GM19238 (cell line): ENCODE results near the gene NDUFB8.
A peak's percentile ranks its signal among the peaks of the same experiment; 100 is the strongest.

ENCODE experiments used
- DNase-seq: peaks from one replicate; pipeline ENCODE4 v3.0.0; 2011; ENCODE audit warnings: low spot score; ENCODE audit not compliant: insufficient read length

NDUFB8 gene

DNA sequence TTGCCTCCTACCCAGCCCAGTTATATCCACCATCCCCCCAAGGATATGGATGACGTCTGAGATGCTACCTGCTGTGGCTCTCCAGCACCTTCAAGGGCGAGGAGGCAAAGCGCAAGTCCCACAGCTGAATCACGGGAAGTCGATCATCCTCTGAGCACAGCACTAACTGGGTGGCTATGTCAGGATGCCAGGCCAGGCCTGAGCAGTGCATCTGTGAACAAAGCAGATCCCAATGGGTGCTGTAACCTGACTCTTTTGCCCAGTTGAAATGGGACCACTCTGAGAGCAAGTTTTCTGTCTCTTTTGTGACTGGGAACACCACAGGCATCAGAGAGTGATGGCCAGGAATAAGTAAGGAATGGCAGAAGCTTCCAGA is 22.3 kb downstream of the NDUFB8 start:
- no peak for DNase-seq

DNA sequence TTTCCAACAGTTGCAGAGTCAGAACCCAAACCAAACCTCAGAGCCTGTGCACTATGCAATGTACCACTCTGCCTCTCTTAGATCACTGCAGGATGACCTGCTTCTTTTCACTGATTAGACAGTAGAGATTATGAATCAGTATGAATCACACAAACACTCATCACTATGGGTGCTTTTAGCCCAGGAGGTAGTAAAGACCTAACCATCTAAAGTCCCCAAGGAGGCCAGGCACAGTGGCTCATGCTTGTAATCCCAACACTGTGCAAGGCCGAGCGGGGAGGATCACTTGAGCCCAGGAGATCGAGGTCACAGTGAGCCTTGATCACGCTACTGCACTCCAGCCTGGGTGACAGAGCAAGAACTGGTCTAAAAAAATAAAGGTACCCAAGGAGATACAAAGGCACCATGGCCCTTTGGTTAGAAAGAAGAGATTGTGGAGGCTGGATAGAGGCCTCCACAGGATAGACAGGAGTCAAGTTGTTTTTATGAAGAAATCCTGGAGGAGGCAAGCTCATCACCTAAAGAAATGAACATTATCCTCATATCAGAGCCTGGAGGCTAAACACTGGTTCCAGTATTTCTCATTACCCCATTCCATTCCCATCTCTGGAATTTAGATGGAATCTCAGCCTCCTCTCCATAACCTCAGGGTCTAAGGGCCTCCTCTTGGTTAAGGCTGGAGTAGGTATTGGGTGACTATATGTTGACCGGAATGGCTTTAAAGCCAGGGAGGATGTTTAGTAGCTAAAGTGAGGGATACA is 22.9 kb downstream of the NDUFB8 start:
- DNase-seq, result no peak

DNA sequence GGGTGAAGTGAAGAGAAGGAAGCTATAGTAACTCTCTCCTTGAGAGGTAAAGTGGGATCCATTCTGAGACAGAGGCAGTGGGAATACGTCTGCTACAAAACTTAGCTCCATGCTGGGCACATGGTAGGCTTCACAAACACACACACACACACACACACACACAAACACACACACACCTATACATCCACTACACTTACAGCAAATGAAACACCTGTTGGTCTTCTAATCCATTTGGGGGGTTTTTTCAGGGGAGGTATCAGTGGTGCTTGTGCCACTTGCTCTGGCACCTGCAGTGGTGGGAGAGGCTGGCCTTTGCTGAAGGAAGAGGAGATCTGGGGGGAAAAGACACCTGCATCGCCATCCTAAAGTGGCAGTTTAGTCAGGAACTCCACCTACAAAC is 24.5 kb downstream of the NDUFB8 start:
- no peak for DNase-seq

DNA sequence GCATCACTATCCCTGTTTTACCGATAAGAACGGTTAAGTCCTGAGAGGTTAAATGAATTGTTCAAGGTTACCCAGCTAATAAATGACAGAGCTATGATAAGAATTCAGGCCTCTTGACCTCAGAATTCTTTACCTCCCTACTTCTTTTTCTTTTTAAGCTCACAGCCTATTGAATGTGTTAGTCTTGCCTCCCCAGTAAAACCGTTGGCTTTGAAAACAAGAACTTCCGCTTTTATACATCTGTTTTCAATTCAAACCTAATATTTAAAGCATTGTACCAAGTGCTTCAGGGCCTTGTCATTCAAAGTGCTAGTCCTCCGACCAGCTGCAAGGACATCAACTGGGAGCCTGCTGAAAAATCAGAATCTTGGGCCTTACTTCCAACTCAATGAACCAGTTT is 25.6 kb downstream of the NDUFB8 start:
- DNase-seq, result no peak

DNA sequence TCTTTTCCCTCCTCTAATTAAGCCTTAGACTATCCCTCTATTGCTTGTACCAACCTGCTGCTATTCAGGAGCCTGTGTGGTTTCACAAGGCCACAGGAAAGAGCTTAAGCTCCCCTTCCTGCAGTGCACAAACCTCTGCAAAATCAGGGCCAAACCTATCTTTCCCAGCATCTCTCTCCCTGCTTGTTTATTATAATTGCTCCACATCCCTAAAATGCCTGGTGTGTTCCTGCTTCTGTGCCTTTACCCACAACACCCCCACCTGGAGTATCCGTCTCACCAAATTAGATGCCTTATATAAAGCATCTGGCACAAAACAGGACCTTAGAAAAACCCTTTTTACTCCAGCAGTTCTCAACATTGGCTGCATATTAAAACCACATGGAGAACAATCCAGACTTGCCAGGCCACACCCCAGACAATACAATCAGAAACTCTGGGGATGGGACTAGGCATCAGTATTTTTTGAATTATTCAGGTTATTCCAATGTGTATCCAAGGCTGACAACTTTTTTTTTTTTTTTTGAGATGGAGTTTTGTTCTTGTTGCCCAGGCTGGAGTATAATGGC is 26.7 kb downstream of the NDUFB8 start:
- DNase-seq, result no peak

DNA sequence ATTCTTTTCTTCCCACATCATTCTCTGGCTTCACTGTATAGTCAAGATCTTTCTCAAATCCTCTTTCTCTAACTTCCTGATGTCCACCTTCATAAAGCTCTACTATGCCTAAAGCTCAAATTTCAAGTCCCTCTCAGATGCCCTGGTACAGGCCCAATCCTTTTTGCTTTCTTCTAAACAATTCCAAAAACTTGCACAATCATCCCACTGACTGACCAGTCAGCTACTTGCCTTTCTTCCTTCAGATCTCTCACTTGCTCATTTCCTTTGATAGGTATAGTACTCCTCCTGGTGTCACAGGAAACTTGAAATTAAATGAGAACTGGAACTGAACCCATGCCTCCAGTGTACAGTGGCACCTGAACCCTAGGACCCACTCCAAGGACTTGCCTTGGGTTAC is 28.2 kb downstream of the NDUFB8 start:
- DNase-seq, result no peak

DNA sequence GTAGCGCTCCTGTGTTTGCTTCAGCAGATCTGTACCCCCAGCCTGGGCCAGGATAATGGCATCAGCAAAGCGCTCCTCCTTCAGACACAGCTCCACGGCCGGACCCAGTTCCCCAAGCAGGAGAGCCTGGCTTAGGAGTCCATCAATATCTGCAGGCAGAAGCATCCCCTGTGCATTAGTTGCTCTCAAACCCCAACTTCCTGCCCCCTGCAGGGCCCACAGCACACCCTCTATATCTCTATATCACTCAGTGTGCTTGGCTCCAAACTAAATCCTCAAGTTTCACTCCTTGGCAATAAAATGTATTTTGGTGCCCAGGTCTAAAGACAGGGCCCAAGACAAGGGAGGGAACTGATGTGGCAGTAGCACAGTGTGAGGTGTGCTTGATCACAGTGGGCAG is 31.6 kb downstream of the NDUFB8 start:
- DNase-seq, result no peak

DNA sequence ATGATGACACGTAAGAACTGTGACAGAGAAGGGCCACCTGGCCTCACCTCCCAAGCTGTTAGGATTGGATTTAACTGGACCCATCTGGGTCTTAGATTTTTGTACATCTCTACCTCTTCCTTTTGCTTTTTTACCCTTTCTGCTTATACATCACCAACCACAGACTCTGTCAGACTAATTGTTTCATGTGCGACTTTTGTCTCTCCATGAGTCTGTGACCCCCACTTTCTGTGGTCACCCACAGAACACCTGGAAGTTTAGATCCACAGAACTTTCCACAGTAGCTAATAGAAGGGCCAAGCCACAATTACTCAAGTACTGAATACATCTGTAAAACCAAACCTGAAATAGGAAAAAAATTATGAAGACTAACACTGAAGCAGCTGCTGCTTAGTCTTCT is 33.1 kb downstream of the NDUFB8 start:
- DNase-seq, result no peak

DNA sequence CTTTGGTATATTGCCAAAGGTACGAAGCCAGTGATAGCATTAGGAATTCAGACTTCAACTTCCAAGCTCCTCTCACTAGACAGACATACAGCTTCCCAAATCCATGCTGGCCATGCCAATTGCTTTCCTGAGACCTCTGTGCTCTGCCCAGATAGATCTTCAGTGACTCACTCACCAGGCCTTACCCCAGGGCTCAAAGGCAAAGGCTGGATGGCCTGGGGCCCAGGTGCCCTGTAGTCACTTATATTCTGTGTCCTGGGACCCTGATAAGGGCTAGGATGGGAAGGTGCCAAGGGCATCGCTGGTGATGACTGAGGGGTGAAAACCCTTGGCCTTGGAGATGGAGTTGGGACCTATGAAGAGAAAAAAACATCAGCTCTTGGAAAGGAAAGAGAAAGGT is 39.1 kb downstream of the NDUFB8 start:
- no peak for DNase-seq

DNA sequence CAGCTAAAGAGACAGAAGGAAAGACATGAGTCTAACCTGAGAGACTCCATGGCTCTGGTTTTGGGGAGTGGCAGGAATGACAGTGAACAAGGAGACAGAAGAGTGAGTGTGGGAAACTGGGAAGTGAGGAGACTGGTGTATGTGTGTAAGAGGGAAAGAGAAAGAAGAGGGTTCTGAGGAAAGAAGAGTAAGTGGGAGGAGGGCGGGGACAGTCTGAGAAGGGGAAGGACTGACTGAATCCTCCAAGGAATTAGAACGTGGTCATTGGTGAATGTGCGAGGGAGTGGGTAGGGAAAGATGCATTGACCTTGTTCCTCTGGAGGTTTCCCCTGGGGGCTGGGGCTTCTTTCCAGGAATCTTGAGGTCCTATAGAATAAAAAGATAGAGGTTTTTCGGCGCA is 40.3 kb downstream of the NDUFB8 start:
- DNase-seq, result no peak

DNA sequence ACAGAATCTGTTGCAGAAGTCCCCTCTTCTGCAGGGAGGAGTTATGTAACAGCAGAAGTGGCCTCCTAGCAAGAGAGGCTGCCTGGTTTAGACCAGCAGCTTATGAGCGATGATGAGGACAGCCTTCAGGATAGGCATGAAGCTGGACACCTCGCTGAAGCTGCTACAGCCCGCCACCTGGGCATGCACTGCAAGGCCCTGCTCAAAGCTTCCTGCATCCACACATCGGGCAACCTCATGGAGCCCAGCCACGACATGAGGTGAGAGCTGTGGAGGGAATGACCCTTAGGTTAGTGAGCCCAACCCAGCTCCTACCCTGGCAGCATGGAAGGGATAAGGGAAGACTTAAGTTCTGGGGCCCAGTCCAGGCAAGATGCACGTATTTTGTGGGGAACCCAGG is 42.1 kb downstream of the NDUFB8 start:
- DNase-seq, result no peak

DNA sequence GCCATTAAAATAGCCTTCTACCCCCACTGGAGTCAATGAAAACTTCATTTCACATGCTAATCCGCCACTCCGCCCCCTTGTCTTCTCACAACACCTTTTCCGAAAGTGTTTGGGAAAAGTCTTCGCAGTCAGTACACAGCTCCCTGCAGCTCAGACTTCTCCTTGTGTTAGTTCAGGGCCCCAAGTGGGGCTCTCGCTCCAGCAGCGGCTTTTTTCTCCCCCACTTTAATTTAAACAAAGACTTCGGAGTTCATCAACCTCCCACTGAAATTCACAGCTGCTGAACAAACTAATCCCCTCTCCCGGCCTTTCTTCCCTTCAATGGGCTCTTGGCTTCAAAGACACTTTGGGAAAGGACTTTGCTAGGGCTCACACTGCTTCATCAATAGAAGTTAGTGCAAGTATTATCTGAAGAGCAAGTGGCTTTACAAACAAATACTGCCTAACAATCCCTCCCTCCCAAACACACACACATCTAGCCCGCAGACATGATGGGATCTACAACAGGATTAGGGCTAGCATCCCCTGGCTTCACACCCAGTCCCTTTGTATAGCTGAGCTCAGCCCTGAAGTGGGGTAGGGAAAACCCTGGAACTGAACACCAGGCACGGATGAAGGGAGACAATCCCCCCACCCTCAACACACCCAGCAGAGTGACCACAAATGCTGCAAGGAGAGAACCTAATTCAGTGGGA is 43.7 kb downstream of the NDUFB8 start:
- DNase-seq, result no peak

DNA sequence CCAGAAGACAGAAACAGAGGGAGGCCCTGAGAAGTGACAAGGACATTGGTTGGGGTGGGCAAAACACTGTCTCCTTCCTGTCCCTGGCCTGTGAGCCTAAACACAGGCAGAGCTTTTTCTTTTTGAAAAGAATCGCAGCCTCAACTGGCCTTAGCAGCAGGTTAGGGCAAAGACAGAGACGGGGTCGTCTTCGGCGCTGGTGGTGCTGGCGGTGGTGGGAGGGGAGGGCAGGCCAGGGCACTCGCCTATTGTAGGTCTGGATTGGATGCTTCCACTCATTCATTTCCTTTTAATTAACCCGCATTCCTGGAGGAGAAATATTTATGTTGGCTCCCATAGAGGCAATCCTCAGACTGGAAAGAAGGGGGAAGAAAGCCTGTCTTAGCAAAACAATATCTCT is 44.3 kb downstream of the NDUFB8 start:
- DNase-seq, result no peak

DNA sequence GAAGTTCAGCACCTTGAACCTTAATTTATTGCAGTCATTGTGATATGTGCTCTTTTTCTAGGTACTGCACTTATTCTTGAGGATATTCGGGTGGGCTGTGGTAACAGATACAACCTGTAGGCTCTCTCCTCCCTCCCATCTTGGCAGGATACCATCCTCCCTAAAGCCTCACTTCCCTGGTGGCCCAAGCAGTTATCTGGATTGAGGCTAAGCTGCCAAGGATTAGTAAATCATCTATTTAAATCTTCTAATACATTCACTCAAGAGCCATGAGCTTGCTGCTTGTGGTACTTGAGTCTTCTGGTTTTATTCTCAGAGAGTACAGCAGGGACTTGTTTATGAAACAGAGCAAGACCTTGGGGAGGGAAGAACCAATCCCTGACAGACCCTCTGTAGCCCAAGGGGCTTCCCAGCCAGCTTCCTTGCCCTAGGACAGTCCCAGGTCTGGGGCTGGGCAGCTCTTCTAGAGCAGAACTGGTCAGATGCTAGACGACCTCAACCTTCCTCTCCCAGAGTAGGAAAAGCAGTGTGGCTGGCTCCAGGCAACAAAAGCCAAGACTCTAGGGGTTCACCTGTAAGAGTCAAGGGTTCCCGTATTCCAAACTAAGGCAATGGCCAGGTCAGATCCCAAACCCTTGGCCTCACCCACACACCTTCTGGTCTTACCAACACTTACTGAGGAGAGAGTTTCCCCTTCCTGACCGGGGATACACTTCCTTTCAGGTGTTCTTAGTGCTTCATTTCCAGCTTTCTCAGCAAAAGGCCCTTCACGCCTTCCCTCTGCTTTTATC is 45.6 kb downstream of the NDUFB8 start:
- DNase-seq, result no peak

DNA sequence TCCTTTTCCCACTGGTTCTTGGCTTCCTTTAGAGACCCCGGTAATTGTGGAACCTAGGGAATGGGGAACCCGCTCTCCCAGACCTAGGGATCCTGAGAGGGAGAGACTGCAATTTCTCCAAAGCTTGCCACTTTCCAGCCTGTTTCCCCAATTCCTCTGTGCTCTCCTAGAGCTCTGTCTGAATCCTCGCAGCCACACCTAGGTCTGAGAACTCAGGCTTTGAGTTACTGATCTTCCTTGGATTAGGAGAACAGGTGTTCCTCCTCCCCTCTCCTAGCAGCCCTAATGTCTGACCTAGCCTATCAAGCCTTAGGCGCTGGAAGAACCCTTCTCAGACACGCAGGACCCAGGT is 46.9 kb downstream of the NDUFB8 start:
- no peak for DNase-seq

DNA sequence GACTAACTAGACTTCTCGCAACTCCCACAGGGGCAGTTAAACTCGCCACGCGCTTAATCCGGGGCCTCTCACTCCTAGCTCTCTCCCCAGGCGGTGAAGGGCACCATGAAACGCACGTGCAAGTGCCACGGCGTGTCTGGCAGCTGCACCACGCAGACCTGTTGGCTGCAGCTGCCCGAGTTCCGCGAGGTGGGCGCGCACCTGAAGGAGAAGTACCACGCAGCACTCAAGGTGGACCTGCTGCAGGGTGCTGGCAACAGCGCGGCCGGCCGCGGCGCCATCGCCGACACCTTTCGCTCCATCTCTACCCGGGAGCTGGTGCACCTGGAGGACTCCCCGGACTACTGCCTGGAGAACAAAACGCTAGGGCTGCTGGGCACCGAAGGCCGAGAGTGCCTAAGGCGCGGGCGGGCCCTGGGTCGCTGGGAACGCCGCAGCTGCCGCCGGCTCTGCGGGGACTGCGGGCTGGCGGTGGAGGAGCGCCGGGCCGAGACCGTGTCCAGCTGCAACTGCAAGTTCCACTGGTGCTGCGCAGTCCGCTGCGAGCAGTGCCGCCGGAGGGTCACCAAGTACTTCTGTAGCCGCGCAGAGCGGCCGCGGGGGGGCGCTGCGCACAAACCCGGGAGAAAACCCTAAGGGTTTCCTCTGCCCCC is 47.4 kb downstream of the NDUFB8 start:
- peak; percentile 48 for DNase-seq

DNA sequence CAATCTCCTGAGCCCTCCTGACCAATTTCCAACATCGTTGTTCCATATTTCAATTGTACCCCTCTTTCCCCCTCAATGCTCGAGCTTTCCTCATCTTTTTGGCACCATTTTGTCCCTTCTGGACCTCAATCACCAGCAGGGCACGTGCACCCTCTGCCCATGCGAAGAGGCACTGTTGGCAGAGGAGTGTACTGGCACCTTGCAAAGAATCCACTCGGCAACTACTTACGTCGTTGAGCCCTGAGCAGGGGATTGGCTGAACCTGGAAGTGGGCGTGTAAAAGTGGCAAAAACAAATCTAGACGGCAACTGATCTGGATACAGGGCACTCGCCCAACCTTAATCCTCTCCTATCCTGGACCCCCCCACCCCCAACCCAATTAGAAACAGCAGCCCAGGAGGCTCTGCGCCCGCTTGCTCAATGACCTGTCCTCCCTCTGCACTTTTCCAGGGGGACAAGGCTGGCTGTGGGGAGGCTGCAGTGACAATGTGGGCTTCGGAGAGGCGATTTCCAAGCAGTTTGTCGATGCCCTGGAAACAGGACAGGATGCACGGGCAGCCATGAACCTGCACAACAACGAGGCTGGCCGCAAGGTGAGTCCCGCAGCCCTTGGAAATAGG is 48.1 kb downstream of the NDUFB8 start:
- DNase-seq, result peak; percentile 70

DNA sequence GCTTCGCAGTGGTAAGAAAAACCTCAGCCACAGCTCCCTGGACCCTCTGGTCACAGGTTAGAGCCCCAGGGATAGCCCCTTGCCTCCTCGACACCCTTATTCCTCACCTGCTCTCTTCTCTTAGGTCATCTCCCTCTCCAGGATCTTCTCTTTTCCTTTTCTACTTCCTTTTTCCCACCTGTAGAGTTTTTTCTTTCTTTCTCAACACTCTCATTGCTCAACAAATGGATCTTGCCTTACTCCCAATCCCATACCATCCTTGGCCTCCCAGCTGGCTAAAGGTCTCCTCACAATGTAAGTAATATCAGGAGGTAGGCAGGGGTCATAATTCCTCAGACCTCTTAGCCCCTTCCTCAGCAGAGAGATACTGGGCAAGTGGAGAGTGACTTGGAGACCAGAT is 49.7 kb downstream of the NDUFB8 start:
- no peak for DNase-seq

DNA sequence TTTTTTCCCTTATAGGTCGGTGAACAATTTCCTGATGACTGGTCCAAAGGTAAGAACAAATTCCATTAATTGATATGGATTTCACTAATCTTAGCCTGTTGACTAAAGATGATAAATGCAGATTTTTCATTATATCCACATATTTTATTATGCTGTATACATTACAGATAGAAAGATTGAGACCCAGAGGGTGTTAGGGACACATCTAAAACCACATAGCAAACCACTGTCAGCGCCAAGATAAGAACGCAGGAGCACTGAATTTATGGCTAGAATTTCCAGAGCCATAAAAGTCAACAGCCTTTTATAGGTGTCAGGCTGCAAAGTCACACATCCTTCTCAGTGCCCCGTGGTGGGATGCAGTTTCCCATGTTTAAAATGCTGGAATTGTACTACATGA is 50.6 kb downstream of the NDUFB8 start:
- DNase-seq, result no peak

DNA sequence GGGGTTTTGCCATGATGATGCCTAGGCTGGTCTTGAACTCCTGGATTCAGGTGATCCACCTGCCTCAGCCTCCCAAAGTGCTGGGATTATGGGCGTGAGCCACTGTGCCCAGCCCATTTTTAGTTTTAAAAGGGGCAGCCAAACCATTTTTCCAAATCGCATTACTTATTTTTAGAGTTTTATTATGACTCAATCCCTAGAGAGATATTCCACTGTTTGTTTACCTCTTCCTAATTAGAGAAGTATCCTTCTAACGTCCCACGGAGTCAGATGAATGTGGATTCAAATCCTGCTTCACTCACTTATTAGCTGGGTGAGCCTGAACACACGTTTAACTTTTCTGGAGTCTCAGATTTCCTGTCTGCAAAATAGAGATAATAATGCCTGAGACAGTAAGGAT is 51.7 kb downstream of the NDUFB8 start:
- DNase-seq, result no peak
